ENCODE results near the gene CHI3L1.

The CHI3L1 gene

DNA sequence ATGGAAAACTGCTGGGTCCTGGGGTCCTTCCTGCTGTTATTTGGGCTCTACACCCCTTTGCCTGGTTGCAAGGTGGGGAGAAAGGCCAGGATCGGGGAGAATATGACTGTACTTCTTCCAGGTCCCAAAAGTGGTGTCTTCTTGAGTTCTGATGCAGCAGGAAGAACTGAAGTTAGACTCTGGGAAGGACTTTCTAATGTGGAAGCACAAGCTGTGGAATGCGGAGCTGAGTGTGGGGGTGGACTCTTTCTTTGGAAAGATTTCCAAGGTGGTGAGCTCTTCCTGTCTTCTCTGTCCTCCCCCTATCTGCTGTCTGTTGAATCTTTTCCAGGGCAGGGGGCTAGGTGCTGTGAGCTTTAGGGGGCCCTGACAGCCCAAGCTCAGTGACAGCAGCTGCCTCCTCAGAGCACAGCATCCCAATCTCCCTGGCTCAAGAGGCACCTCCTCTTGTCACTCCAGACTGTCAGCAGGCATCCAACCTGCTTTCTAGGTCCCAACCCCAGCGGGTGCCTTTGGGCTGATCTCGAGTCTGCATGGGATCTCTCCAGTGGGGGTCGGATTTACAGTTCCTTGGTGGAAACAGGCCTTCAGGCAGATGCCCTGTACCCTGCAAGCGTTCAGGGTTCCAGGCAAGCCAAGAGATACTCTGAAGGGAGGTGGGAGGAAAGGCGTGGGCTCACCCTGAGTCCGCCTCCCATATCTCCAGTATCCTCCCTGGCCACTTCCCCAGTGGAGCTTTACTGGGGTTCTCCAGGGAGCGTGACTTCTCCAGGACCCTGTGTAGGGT is 35.8 kb downstream of the CHI3L1 start:
- no peak for DNase-seq (ENCODE audit: low read depth)

DNA sequence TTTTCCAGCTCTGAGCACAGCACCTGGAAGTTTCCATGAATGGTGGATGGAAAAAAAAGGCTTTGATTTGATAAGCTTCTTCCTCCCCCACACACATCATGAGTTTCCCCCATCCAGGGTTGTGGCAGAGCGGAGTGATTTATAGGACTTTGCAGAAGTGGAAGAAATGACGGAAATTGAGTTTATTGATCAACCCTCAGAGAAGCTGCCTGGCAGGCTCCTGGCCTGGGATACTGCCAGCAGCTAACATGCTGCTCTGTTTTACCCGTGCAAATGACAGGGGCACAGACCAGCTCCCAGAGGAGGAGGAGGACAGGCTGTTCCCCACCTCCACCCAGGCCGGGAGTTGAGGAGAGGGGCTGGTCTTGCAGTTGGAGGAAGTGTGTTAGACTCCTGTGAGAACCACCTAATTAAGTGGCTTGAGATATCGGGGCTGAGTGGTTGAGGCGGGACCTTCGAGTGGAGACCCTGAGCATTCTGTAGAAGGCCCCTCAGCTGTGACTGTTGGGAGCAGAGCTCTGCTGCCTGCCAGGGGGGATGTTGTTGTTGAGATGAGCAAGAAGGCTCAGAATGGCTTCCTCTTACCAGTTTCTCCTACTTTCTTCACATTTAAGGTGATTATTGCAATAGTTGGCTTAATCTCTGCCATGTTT is 37.2 kb downstream of the CHI3L1 start:
- no peak for DNase-seq (ENCODE audit: low read depth)

DNA sequence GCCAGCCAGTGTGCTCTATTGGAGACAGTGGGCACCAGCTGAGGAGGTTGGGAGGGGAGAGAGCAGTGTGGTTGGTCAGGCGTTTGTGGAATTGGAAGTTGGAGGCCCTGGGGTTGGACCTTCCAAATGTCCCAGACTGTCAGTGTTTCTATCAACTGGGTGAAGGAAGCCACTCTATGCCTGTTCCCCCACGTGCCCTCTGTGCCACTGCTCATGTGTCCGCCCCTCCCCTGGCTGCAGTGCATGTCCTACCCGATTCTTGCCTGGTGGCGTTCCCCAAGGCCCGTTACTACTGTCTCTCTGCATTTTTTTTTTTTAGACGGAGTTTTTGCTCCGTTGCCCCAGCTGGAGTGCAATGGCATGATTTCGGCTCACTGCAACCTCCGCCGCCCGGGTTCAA is 37.9 kb downstream of the CHI3L1 start:
- no peak for DNase-seq (ENCODE audit: low read depth)

DNA sequence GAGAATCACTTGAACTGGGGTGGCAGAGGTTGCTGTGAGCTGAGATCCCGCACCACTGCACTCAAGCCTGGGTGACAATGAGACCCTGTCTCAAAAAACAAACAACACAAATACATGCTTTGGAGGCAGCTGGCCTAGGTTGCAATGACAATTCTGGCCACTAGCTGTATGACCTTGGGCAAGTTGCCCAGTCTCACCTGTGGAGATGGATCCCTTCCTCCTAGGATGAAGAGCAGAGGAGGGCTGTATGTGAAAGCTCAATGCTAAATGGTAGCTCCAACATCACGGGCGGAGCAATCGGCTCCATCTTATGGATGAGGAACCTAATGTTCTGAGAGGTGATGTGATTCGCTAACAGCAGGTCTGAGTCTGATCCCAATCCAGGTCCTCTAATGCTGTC is 38.4 kb downstream of the CHI3L1 start:
- no peak for DNase-seq (ENCODE audit: low read depth)

DNA sequence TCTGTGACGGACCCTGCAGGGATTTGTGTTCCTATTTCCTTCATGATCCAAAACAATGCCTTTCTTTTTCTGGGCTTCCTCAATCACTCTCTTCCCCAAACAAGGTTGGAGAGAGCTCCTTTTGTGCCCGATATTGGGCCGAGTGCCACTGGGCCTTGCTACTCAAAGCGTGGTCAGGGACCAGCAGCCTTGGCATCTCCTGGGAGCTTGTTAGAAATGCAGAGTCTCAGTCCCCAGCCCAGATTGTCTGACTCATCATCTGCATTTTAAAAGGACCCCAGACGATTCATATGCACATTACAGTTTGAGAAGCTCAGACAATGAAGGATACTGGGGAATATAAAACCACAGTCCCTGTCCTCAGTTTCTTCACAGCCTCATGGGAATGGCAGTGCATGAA is 39.1 kb downstream of the CHI3L1 start:
- no peak for DNase-seq (ENCODE audit: low read depth)

DNA sequence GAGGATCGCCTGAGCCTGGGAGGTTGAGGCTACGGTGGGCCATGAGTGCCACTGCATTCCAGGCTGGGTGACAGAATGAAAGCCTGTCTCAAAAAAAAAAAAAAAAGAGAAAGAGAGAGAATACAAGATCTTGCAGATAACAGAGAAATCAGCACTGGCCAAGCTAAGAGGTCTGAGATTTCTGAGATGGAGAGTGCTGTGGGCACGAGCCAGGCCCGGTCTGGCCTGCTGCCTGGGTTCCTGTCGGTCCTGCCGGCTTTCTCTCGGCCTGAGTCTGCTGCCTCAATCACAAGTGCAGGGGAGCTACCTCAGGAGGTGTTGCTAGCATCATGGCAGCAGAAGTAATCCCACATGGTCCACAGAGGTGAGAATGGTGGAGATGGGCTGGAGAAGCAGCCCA is 40.0 kb downstream of the CHI3L1 start:
- DNase-seq (ENCODE audit: low read depth), result no peak

DNA sequence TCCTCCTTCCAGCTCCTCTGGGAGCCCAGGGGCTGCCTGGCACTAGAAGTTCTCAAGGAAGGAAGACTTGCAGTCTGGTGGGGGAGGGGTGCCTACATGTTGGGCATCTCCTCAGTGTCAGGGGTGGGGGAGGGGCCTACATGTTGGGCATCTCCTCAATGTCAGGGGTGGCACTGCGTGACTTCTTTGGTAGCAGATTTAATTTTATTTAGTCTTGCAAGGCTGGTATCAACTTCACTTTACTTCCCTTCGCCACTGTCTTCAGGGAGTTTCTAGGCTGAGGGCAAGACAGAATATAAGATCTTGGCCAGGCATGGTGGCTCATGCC is 40.5 kb downstream of the CHI3L1 start:
- no peak for DNase-seq (ENCODE audit: low read depth)

DNA sequence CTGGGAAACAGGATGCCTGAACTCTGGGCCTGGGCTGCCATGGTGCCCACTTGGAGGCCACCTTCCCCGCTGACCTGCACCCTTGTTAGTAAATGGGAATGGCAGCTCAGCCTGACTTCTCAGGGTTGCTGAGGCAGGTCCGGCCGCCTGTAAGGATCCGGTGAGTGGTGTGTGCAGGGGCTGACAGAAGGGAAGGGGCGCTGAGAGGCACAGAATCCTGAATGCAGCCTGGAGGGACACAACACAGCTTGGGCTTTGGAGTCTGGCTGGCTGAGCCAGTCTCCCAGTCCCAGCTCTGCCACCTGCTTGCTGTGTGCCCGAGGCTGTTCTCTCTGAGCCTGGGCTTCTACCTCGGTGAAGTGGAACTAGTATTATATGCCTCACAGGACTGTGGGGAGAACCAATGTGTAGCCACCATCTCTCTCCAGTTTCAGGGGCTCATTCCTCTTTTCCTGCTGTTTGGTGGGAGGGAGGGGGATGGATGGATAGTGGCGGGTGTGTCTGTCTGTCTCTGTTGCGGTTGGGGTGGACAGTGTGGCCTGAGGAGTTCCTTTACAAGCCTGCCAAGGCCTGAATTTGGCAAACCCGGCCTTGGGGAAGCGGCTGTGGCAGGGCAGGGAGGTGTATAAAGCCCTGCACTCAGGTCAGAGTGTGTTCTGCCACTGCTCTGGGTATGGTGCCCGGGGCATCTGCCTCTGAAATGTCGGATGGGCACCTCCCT is 41.0 kb downstream of the CHI3L1 start:
- no peak for DNase-seq (ENCODE audit: low read depth)

DNA sequence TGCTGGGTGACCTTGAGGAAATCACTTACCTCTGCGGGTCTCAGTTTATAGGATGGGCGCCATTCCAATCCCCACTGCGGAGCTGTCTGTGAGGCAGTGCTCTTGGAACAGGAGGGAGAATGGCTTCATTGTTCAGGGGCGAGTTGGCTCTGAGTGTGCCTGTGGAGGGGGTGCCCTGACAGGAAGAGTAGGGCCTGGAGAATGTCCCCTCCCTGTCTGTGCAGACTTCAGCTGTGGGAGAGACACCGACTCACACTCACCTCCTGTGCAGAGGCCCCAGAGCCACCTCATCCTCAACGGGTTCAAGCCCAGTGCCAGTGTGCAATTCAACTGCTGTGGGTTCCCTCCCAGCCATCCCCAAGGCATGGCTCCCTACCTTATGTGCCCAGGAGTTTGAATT is 41.8 kb downstream of the CHI3L1 start:
- no peak for DNase-seq (ENCODE audit: low read depth)

DNA sequence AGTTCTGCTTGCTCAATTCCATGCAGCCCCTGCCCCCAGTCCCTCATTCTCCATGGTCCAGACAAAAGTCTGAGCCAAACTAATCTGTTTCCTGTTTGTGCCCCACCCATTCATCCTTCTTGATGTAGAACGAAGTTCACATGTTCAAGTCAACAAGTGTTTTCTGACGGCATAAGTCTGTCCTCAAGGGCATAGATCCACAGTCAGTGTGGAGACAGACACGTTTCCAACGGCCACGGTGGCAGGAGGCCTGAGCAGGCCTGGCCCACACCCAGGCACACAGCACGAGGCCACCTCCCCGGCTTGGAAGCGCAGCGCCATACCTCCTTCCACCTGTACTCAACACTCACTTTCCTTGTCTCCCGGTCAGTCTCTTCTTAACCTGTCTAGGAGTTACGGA is 42.9 kb downstream of the CHI3L1 start:
- DNase-seq (ENCODE audit: low read depth), result no peak

DNA sequence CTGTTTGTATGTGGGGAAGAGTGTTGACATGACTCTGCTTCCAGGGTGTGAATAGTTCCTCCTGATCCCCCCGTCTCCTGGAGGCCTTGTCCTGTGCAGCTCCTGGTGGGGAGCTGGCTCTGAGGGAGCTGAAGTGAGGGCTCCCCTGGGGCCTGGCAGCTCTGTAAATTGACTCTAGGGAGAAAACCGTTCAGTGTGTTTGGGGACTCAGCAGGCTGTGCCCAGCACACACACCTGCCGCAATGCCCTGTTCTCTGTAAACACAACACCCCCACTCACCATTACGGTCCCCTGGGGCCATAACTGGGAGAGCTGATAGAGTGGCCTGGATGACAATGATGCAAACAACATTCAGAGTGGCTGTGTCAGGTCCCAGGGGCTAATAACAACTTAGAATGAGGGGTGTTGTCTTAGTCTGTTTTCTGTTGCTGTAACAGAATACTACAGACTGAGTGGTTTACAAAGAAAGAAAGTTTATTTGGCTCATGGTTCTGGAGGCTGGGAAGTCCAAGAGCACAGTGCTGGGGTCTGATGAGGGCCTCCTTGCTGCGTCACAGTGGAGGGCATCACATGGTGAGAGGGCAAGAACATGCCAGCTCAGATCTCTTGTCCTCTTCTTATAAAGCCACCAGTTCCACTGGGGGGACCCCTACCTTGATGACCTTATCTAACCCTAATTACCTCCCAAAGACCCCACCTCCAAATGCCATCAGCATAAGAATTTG is 43.7 kb downstream of the CHI3L1 start:
- no peak for DNase-seq (ENCODE audit: low read depth)

DNA sequence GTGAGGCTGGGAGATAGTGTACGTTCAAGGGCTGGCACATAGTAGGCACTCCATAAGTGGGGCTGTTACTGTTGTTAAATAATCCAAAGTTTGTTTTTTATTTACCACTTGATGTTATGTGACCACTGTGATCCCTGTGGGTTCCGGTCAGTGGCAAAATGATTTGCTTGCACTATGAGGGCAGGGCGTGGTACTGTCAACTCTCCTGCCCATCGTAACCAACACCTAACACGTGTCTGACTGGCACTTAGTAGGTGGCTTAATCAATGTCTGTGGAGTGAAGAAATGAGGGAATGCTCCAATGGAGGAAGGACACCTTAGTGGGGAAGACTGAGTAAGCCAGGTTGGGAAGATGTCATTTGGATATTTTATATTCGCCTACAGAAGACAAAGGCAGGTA is 44.4 kb downstream of the CHI3L1 start:
- no peak for DNase-seq (ENCODE audit: low read depth)

DNA sequence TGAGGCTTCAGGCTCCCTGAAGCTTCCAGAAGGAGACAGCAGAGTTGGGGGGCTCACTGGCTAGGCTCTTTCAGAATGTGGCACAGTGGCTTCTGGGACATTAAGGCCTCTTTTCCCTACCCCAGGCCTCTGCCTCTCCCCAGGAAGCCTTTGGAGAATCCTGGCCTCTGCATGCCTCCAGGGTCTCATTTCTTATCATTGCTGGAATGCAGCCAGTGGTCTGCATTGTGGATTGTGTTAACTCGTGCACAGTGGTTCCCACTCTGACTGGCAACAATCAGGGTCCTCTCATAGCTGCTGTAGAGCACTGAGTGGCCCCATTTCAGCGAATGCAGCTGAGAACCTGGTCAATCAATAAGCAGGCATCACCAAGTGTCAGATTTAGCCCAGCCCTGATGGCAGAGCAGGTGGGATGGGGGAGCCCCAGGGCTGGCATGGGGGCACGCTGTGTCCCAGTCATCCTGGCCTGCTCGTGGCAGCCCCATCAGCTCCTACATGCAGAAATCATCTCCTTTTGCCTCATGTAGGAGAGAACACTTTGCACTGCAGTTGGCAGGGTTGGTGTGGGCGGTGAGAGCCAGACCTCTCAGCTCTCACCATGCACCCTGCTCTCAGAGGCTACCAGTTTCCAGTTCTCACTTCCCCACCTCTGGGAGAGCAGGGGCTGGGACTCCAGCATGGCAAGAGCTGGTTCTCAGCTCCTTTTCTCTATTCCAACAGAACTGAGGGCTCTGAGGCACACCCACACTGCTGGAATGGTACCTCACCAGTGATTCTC is 45.6 kb downstream of the CHI3L1 start:
- no peak for DNase-seq (ENCODE audit: low read depth)

DNA sequence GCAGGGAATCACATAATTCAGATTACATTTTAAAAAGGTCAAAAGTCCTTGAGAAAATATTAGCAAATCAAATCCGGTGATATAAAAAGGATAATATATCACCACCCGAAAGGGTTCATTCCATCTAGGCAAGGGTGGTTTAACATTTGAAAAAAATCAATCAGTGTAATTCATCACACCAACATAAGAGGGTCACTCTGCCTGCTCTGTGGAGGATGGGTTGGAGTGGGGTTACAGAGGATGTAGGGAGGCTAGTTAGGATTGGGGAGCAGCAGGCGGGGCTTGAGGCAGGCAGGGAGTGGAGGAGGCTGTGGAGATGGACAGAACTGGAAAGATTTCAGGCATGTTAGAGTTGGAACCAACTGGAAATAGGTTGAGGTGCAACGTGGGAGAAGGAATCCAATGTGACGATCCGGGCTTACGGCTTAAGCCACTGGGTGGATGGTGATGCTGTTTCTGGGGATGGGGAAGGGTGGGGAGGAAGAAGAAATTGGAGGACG is 46.5 kb downstream of the CHI3L1 start:
- no peak for DNase-seq (ENCODE audit: low read depth)

DNA sequence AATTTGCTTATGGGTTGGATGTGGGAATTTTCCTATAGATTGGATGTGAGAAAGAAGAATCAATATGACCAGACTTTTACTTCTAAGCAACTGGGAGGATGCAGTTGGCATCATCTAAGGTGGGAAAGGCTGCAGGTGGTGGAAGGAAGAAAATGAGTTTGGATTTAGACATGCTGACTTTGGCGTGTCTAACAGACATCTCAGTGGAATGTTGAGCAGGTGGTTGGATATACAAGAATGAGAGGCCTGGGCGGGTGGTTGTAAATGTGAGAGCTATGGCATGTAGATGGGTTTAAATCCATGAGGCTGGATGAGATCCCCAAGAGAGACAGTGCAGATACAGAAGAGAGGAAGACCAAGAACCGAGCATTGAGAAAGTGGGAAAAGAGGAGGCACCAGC is 48.4 kb downstream of the CHI3L1 start:
- no peak for DNase-seq (ENCODE audit: low read depth)

DNA sequence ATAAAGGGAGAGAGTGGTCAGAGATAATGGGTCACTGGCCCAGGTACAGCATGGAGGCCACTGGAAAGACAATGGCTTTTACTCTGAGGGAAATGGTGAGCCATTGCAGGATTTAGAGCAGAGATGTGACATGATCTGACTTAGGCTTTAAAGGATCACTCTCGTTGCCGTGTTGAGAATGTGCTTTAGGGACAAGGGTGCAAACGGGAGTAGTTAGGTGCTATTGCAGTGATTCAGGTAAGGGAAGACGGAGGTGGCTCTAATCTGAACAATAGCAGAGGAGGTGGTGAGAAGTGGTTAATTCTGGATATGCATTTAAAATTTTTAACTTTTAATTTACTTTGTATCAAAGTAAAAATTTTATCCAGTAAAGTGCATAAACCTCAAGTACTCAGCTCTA is 49.2 kb downstream of the CHI3L1 start:
- DNase-seq (ENCODE audit: low read depth), result no peak

DNA sequence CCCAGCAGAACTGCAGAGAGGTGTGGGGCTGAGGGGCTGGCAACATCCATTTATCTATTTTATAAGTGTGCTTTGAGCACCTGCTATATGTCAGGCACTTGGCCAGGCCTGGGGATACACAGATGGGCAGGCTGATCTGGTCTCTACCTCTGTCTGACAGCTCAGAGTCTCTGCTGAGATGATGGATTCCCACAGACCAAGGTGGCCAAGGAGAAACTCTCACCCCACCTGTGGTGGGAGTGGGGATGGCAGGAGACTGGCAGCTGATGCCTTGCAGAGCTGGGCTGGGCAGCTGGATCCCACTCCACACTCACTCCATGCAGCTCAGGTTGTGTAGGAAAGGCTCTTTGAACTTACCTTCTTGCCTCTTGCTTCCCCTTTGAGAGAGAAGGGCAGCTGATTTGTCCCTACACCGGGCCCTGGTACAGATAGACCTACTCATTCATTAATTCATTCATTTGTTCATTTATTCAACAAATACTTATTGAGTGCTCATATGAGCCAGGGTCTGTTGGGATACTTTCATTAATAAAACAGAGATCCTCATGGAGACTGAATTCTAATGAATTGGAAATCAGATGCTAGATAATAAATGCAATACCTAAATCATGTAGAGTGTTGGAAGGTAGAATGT is 50.0 kb downstream of the CHI3L1 start:
- DNase-seq (ENCODE audit: low read depth), result no peak

DNA sequence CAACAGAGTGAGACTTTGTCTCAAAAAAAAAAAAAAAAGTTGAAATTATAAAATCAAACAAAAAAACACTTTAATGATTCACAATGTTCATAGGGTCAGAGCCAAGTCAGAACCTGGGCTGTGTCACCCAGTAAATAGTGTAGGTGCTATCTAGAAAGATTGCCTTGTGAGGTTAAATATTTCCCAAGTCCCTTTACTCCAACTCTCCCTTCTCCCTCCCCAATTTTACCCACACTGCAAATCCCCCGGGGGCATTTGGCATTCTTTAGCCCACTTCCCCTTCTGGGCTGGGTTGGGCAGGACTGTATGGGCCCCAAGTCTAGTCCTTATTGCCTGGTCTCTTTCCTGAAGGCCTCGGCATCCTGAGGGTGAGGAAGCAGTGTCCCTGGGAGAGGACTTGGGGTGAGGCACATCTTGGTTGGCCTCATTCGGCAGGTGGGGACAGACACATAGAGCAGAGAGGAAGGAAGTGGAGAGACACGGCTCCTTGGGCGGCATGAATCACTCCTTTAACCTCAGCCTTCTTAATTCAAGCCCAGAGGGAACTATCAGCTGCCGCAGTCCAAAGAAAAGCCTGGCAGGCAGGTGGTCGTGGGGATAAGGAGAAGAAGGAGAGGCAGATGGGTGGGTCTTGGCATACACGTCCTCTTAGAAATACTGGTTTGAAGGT is 50.7 kb downstream of the CHI3L1 start:
- no peak for DNase-seq (ENCODE audit: low read depth)

DNA sequence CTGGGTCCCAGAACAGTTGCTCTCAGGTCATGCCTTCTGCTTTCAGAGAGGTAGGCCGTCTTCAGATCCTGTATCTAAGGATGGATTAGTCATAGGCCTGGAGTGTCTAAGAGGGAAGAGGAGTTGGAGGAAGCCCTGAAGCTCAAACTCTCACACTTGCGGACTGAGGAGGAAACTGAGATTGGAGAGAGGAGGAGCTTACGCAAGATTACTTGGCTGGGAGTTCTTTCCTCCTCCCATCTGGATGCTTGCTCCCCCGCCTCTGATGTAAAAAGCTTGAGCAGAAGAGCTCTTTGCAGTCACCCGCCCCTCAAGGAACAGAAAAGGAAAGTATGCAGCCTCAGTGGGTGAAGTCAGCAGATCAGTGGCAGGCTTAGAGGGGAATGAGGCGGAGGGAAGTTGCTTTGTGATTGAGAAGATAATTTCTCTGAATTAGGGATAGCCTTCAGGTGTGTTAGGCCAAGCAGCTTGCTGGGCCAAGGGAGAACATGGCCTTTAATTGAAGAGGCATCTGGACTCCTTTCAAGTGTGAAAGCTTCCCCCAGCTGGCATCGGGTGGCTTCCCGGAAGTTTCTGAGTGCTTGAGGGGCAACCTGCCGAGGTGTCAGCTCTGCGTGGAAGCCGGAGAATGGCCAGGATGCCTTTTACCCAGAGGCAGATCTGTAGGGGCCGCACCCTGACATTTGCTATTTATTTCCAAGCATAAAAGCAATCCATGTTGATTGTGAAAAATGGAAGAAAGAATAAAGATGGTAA is 52.4 kb downstream of the CHI3L1 start:
- DNase-seq (ENCODE audit: low read depth), result no peak
